CD14-positive monocyte (primary cell): ENCODE results near the gene PRKCQ. TPM values are rescaled to one million over a fixed set of nuclear protein-coding genes. Genes with fewer than 3 reads are reported as not detected.

ENCODE experiments used
- DNase-seq, 3 donors: peaks; one replicate each; pipeline ENCODE4 v3.0.0-alpha.2; 2011 to 2022
- H2AFZ ChIP-seq: 2 replicates; pipeline ENCODE4 v1.6.0; 2012; ENCODE audit warnings: mild to moderate bottlenecking, low read depth, low read length, inconsistent platforms; ENCODE audit not compliant: insufficient read depth, poor library complexity, severe bottlenecking
- H3K27ac ChIP-seq, 2 donors: 1 replicate in 1 of 2; 2 replicates in 1 of 2; pipeline ENCODE4 v1.5.1; 2012 to 2013; ENCODE audit warnings: low read length in 2 of 2, control low read depth in 1 of 2, inconsistent platforms in 1 of 2, low read depth in 1 of 2, mild to moderate bottlenecking in 1 of 2
- H3K27me3 ChIP-seq, 2 donors: one replicate each; pipeline versions ENCODE4 v1.6.0 to v1.6.1; 2011 to 2013; ENCODE audit warnings: low read length in 2 of 2; ENCODE audit not compliant: control insufficient read depth in 2 of 2, insufficient read depth in 2 of 2
- H3K36me3 ChIP-seq, 2 donors: replicated peaks in 1 of 2; 1 replicate in 1 of 2; 2 replicates in 1 of 2; pipeline versions ENCODE4 v1.5.1 to v1.6.1; 2012 to 2013; ENCODE audit warnings: low read length in 2 of 2, control low read depth in 1 of 2, inconsistent platforms in 1 of 2, mild to moderate bottlenecking in 1 of 2; ENCODE audit not compliant: insufficient read depth in 2 of 2, control insufficient read depth in 1 of 2
- H3K4me1 ChIP-seq, 2 donors: 1 replicate in 1 of 2; 2 replicates in 1 of 2; pipeline versions ENCODE4 v1.5.1 to v1.6.1; 2012 to 2013; ENCODE audit warnings: low read length in 2 of 2, control low read depth in 1 of 2, inconsistent platforms in 1 of 2, mild to moderate bottlenecking in 1 of 2, moderate library complexity in 1 of 2; ENCODE audit not compliant: insufficient read depth in 2 of 2, control insufficient read depth in 1 of 2
- H3K4me2 ChIP-seq: replicated peaks from 2 replicates; pipeline ENCODE3; 2012; ENCODE audit warnings: low read length, moderate library complexity, mild to moderate bottlenecking; ENCODE audit not compliant: poor library complexity, severe bottlenecking; ENCODE audit errors: extremely low read depth
- H3K4me3 ChIP-seq, 3 experiments: fragments of 200-600 bp in 1 of 3; sonication (generic) in 1 of 3; replicated peaks in 1 of 3; 1 replicate in 2 of 3; 2 replicates in 1 of 3; pipeline ENCODE4 v1.5.1; 2011 to 2013; ENCODE audit warnings: low read length in 3 of 3, mild to moderate bottlenecking in 3 of 3, control low read depth in 2 of 3, low read depth in 2 of 3, inconsistent platforms in 1 of 3, moderate library complexity in 1 of 3
- H3K79me2 ChIP-seq: 2 replicates; pipeline ENCODE4 v1.6.0; 2012; ENCODE audit warnings: mild to moderate bottlenecking, control low read depth, inconsistent platforms, low read length, moderate library complexity; ENCODE audit not compliant: insufficient read depth
- H3K9ac ChIP-seq: 2 replicates; pipeline ENCODE4 v1.6.0; 2017; ENCODE audit warnings: low read length, mild to moderate bottlenecking; ENCODE audit not compliant: insufficient read depth, poor library complexity, severe bottlenecking
- H3K9me3 ChIP-seq, 2 donors: replicated peaks in 1 of 2; 1 replicate in 1 of 2; 2 replicates in 1 of 2; pipeline versions ENCODE4 v1.5.1 to v1.6.1; 2012 to 2013; ENCODE audit warnings: low read length in 2 of 2, control low read depth in 1 of 2; ENCODE audit not compliant: control insufficient read depth in 1 of 2, insufficient read depth in 1 of 2
- H4K20me1 ChIP-seq: 2 replicates; pipeline ENCODE4 v1.6.0; 2012; ENCODE audit warnings: mild to moderate bottlenecking, low read length, control low read depth, moderate library complexity; ENCODE audit not compliant: insufficient read depth
- H3K27ac Mint-ChIP-seq, 7 donors: one replicate each; pipeline ENCODE4 v1.8.0; 2020; ENCODE audit warnings: mild to moderate bottlenecking in 7 of 7, mixed read lengths in 7 of 7, moderate library complexity in 6 of 7, inconsistent platforms in 2 of 7
- H3K27me3 Mint-ChIP-seq, 3 donors: one replicate each; pipeline ENCODE4 v1.8.0; 2021 to 2022; ENCODE audit warnings: low read depth in 3 of 3, mild to moderate bottlenecking in 3 of 3, mixed read lengths in 3 of 3, moderate library complexity in 3 of 3, inconsistent platforms in 1 of 3
- H3K36me3 Mint-ChIP-seq, 2 donors: one replicate each; pipeline ENCODE4 v1.8.0; 2020; ENCODE audit warnings: mixed read lengths in 2 of 2, inconsistent platforms in 1 of 2, mild to moderate bottlenecking in 1 of 2
- H3K4me1 Mint-ChIP-seq: one replicate; pipeline ENCODE4 v1.8.0; 2020; ENCODE audit warnings: mild to moderate bottlenecking, mixed read lengths
- H3K4me3 Mint-ChIP-seq, 2 donors: one replicate each; pipeline ENCODE4 v1.8.0; 2020; ENCODE audit warnings: mild to moderate bottlenecking in 2 of 2, mixed read lengths in 2 of 2, moderate library complexity in 1 of 2
- H3K9me3 Mint-ChIP-seq, 7 donors: one replicate each; pipeline ENCODE4 v1.8.0; 2020 to 2022; ENCODE audit warnings: mixed read lengths in 7 of 7, mild to moderate bottlenecking in 6 of 7, moderate library complexity in 6 of 7, inconsistent platforms in 2 of 7
- WGBS: methylation state at CpG from one replicate; pipeline ENCODE4 v1.1.5; 2013; ENCODE audit warnings: missing lambda C conversion rate; ENCODE audit not compliant: insufficient coverage; 5-methylcytosine and 5-hydroxymethylcytosine counted together
- intact Hi-C, 2 donors: fragments of 100-400 bp; cut with micrococcal nuclease; formaldehyde crosslinking; loops; one replicate each; pipeline versions ENCODE4 v1.15.0 to v1.15.1; 2023
- polyA plus RNA-seq, 3 donors: library from polyadenylated mRNA; depleted of rRNA in 1 of 3; unstranded in 2 of 3; stranded (reverse) in 1 of 3; fragments of 300-500 nt in 2 of 3; fragments of >200 nt in 1 of 3; fragmentation: Illumina TruSeq in 2 of 3; gene quantifications; 1 replicate in 2 of 3; 2 replicates in 1 of 3; pipeline ENCODE4 v1.2.3, GENCODE V29; 2012 to 2021
- TF ChIP-seq, protein P1 (sequence below): fragments of 200-600 bp; IDR thresholded peaks from one replicate; pipeline ENCODE4 v1.8.0; 2022; ENCODE audit warnings: antibody characterized with exemption, mild to moderate bottlenecking

PRKCQ gene
- polyA plus RNA-seq, 3 donors: 0.01 to 0.29 (median 0.09) TPM

DNA sequence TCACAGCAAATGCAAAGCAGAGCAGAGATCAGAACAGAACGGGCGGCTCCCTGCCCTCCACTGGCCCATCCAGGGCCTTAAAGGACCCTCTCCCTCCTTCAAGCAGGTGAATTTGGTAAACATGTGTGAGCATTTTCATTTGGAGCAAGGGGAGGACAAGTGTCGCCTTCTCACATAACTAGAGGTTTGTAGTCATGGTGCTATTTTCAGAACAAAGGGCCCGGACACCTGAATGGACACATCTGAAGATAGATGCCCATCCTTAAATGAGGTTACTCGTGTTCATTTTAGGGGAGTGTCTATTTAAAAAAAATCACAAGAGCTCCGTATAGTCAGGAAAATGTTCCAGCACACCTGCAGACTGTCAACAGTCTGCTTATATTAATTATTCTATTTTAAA is 153.8 kb downstream of the PRKCQ start:
- no peak overlapping the region for H3K27ac Mint-ChIP-seq

DNA sequence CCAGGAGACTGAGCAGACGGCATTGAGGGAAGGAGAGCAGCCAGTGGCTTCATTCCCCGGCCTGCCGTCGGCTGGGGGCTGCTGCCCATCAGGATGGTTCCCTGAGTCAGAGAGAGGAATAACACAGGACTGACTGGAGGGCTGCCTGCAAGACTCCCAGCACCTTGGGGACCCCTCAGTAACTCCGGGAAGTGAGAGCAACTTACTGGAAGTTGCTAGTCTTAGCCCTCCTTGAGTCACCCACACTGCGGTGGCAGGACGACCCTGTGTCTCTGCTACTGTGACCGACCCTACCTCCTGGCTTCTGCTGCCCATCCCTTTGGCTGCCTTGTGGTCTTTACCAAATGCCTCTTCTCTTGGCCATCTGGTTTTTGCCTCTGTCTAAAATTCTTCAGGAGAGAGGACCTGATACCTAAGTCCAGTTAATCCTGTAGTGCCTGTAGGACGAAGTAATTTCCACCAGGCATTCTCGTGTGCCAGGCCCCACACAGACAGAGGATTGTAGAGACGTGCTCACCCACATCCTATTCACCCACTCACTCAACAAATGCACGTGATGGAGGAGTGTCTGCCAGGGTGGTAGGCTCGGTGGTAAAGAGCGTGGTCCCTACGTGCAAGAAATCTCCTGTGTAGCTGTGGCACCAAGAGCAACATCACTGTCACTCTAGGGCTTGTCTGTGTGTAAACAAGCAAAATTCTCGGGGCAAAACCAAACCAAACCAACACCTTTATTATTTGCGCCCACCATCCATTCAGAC is 156.5 kb downstream of the PRKCQ start:
- H3K9me3 Mint-ChIP-seq: no peaks in the 10 kb centered on the region
- Histone ChIP-seq H3K36me3 (no peaks in the 10 kb centered on the region), H3K9ac (no peak overlapping the region), H3K4me2 (no peak overlapping the region), H3K4me3 (no peak overlapping the region), H4K20me1 (no peaks in the 10 kb centered on the region), H3K27me3 (no peaks in the 10 kb centered on the region), H2AFZ (no peak overlapping the region), H3K79me2 (no peaks in the 10 kb centered on the region), H3K9me3 (no peaks in the 10 kb centered on the region), H3K4me1 (no peaks in the 10 kb centered on the region), H3K27ac (no peak overlapping the region)
- TF ChIP-seq, protein P1, sequence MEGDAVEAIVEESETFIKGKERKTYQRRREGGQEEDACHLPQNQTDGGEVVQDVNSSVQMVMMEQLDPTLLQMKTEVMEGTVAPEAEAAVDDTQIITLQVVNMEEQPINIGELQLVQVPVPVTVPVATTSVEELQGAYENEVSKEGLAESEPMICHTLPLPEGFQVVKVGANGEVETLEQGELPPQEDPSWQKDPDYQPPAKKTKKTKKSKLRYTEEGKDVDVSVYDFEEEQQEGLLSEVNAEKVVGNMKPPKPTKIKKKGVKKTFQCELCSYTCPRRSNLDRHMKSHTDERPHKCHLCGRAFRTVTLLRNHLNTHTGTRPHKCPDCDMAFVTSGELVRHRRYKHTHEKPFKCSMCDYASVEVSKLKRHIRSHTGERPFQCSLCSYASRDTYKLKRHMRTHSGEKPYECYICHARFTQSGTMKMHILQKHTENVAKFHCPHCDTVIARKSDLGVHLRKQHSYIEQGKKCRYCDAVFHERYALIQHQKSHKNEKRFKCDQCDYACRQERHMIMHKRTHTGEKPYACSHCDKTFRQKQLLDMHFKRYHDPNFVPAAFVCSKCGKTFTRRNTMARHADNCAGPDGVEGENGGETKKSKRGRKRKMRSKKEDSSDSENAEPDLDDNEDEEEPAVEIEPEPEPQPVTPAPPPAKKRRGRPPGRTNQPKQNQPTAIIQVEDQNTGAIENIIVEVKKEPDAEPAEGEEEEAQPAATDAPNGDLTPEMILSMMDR: no peak
- no peak overlapping the region for H3K27ac Mint-ChIP-seq
- H3K27me3 Mint-ChIP-seq: peaks cover 0 to 2% (median 1%) of the 10 kb centered on the region in 3 donors
- no peaks in the 10 kb centered on the region for H3K36me3 Mint-ChIP-seq
- DNase-seq: no peak
- no peak overlapping the region for H3K4me3 Mint-ChIP-seq
- WGBS: 96% methylated on average over 12 of the region's 17 CpGs
- H3K4me1 Mint-ChIP-seq: no peaks in the 10 kb centered on the region
- intact Hi-C loops: no loop called here

More for the DNA sequence above, 153.8 kb downstream of the PRKCQ start:
- Histone ChIP-seq H2AFZ (no peak overlapping the region), H3K9ac (no peak overlapping the region), H3K79me2 (no peaks in the 10 kb centered on the region), H3K27ac (no peak overlapping the region), H3K9me3 (no peaks in the 10 kb centered on the region), H3K4me2 (no peak overlapping the region), H3K4me1 (no peaks in the 10 kb centered on the region), H4K20me1 (no peaks in the 10 kb centered on the region), H3K36me3 (no peaks in the 10 kb centered on the region), H3K4me3 (no peak overlapping the region), H3K27me3 (no peaks in the 10 kb centered on the region)
- no CpG with 5 or more reads among the region's 6 CpGs for WGBS
- Mint-ChIP-seq H3K4me1 (no peaks in the 10 kb centered on the region), H3K36me3 (peaks cover 0 to 2% of the 10 kb centered on the region in 2 donors), H3K27me3 (peaks cover 0 to 2% (median 1%) of the 10 kb centered on the region in 3 donors), H3K4me3 (no peak overlapping the region), H3K9me3 (no peaks in the 10 kb centered on the region)
- DNase-seq: no peak
- TF ChIP-seq, protein P1: no peak
- intact Hi-C loops: no loop called here
